ENCODE data around the gene FOXJ3.

Gene FOXJ3

GRCh38 chr1:42143896-42144710 lies 190.9 kb downstream of the FOXJ3 start:
- H3K4me3 ChIP-seq (ENCODE audit: control insufficient read depth, low read depth, low read length): no peak overlapping the region

DNA sequence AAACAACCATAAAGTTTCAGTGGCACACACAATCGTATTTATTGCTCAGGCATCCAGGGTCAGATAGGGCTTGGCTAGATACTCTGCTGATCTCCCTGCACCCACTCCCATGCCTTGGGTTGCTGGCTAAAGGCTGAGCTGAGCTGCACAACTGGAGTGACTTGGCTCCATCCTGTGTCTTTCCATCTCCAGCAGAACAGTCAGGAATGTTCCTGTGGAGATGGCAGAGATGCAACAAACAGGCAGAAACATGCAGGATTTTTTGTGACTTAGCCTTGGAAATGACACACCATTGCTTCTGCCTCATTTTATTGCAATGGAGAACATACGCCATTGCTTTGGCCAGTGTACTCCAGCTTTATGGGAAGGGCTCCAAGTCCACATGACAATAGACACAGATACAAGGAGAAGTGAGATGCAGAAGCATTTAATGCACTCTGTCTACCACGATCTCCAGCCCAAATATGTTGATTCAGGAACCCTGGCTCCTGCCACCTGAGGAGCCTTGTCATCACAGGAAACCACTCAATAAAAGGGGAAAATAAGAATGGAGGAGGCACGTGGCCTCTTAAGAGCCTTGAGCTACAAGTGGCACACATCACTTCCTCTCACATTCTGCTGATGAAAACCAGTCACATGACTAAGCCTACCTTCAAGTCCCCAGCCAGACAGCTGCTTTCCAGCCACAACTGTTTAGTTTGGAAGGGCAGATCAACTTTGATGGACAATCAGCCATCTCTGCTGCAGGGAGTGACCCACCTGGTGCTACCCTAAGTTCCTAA lies 191.9 kb downstream of the FOXJ3 start:
- TF ChIP-seq, protein P1, sequence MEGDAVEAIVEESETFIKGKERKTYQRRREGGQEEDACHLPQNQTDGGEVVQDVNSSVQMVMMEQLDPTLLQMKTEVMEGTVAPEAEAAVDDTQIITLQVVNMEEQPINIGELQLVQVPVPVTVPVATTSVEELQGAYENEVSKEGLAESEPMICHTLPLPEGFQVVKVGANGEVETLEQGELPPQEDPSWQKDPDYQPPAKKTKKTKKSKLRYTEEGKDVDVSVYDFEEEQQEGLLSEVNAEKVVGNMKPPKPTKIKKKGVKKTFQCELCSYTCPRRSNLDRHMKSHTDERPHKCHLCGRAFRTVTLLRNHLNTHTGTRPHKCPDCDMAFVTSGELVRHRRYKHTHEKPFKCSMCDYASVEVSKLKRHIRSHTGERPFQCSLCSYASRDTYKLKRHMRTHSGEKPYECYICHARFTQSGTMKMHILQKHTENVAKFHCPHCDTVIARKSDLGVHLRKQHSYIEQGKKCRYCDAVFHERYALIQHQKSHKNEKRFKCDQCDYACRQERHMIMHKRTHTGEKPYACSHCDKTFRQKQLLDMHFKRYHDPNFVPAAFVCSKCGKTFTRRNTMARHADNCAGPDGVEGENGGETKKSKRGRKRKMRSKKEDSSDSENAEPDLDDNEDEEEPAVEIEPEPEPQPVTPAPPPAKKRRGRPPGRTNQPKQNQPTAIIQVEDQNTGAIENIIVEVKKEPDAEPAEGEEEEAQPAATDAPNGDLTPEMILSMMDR (conservative IDR thresholded peaks at IDR 0.05; ENCODE audit: control insufficient read depth, insufficient read depth, low read depth, low read length): no peak
- H3K4me3 ChIP-seq (ENCODE audit: control insufficient read depth, low read depth, low read length): no peak overlapping the region
- peak; percentile 6 for DNase-seq (ENCODE audit: low read depth)

More at GRCh38 chr1:42143896-42144710, 190.9 kb downstream of the FOXJ3 start:
- TF ChIP-seq, protein P1 (conservative IDR thresholded peaks at IDR 0.05; ENCODE audit: control insufficient read depth, insufficient read depth, low read depth, low read length): no peak
- DNase-seq (ENCODE audit: low read depth): no peak

DNA sequence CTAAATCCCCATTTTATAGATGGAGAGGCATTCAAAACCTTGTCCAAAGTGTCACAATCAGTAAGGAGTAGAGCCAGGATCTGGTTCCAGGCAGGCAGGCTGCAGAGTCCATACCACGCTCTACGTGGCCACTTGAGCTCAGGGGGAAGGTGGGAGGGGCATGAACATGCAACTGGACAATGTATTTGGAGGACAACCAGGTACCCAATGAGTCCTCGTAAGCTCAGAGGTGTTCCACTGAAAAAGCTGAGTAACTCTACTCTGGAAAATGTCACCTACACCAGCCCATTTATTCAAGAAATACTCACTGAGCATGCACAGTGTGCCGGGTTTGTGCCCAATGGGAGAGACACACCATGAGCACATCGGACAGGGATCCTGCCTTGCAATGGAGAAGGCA lies 193.1 kb downstream of the FOXJ3 start:
- TF ChIP-seq, protein P1 (conservative IDR thresholded peaks at IDR 0.05; ENCODE audit: control insufficient read depth, insufficient read depth, low read depth, low read length): no peak

GRCh38 chr1:42140191-42140590 lies 194.8 kb downstream of the FOXJ3 start:
- no peak overlapping the region for H3K4me3 ChIP-seq (ENCODE audit: control insufficient read depth, low read depth, low read length)
- no peak for DNase-seq (ENCODE audit: low read depth)
- TF ChIP-seq, protein P1 (conservative IDR thresholded peaks at IDR 0.05; ENCODE audit: control insufficient read depth, insufficient read depth, low read depth, low read length): no peak

More for the DNA sequence above, 193.1 kb downstream of the FOXJ3 start:
- DNase-seq (ENCODE audit: low read depth): no peak
- no peak overlapping the region for H3K4me3 ChIP-seq (ENCODE audit: control insufficient read depth, low read depth, low read length)

- DNase-seq (ENCODE audit: low read depth): no peak
- no peak overlapping the region for H3K4me3 ChIP-seq (ENCODE audit: control insufficient read depth, low read depth, low read length)
- TF ChIP-seq, protein P1 (conservative IDR thresholded peaks at IDR 0.05; ENCODE audit: control insufficient read depth, insufficient read depth, low read depth, low read length): no peak
Measured at GRCh38 chr1:42139444-42139843, 195.6 kb downstream of the FOXJ3 start.

GRCh38 chr1:42138586-42138985 lies 196.4 kb downstream of the FOXJ3 start:
- TF ChIP-seq, protein P1 (conservative IDR thresholded peaks at IDR 0.05; ENCODE audit: control insufficient read depth, insufficient read depth, low read depth, low read length): no peak
- no peak for DNase-seq (ENCODE audit: low read depth)
- no peak overlapping the region for H3K4me3 ChIP-seq (ENCODE audit: control insufficient read depth, low read depth, low read length)

All from fibroblast of mammary gland (primary cell).